A673 (cell line): ENCODE results near the gene MRPL22. TPM values are rescaled to one million over a fixed set of nuclear protein-coding genes. Genes with fewer than 3 reads are reported as not detected.

Experiments used
- BruUV-seq: library from RNA; stranded (reverse); fragments of 400-500 nt; replicated peaks from 2 replicates; lab custom pipeline; 2021; lab: Mats Ljungman, UMichigan
- CTCF ChIA-PET: fragments of 300-600 bp; sonication (Branson Sonifier 250); formaldehyde crosslinking; loops from one replicate; lab custom pipeline; 2022; ENCODE audit warnings: antibody characterized with exemption; lab: Charles Lee
- POLR2A ChIA-PET: fragments of 300-600 bp; sonication (Branson Sonifier 250); formaldehyde crosslinking; loops from one replicate; lab custom pipeline; 2022; ENCODE audit warnings: antibody characterized with exemption; ENCODE audit not compliant: low non-redundant PET; lab: Charles Lee
- DNase-seq: peaks from one replicate; pipeline ENCODE4 v3.0.0-alpha.2; 2015; ENCODE audit warnings: low spot score
- H3K27ac ChIP-seq: fragments of 200-600 bp; sonication (generic); 2 replicates; pipeline ENCODE4 v1.5.1; 2016; ENCODE audit warnings: mixed run types, low read depth, mild to moderate bottlenecking, mixed read lengths, antibody characterized with exemption, low read length; ENCODE audit not compliant: poor library complexity, severe bottlenecking
- H3K27me3 ChIP-seq: fragments of 200-600 bp; sonication (generic); replicated peaks from 2 replicates; pipeline ENCODE4 v1.6.1; 2017; ENCODE audit warnings: mixed run types, low read depth, mild to moderate bottlenecking, mixed read lengths, antibody characterized with exemption, low read length; ENCODE audit not compliant: insufficient read depth, poor library complexity
- H3K36me3 ChIP-seq: fragments of 200-600 bp; sonication (generic); 2 replicates; pipeline ENCODE4 v1.6.1; 2016; ENCODE audit warnings: mixed run types, mild to moderate bottlenecking, mixed read lengths, antibody characterized with exemption, low read length; ENCODE audit not compliant: insufficient read depth, poor library complexity, severe bottlenecking
- H3K4me1 ChIP-seq: fragments of 200-600 bp; sonication (generic); 2 replicates; pipeline ENCODE4 v1.6.1; 2017; ENCODE audit warnings: mixed run types, mild to moderate bottlenecking, mixed read lengths, antibody characterized with exemption, low read length; ENCODE audit not compliant: insufficient read depth, poor library complexity, severe bottlenecking
- H3K4me3 ChIP-seq: fragments of 200-600 bp; sonication (generic); 2 replicates; pipeline ENCODE4 v1.5.1; 2016; ENCODE audit warnings: low read depth, mixed run types, mild to moderate bottlenecking, mixed read lengths, low read length; ENCODE audit not compliant: poor library complexity, severe bottlenecking
- H3K9me3 ChIP-seq: fragments of 200-600 bp; sonication (generic); 2 replicates; pipeline ENCODE4 v1.6.1; 2016; ENCODE audit warnings: mixed run types, low read depth, mild to moderate bottlenecking, mixed read lengths, antibody characterized with exemption, low read length; ENCODE audit not compliant: poor library complexity, severe bottlenecking
- CTCF ChIP-seq: fragments of 300-800, 200-600 bp; sonication (generic); conservative IDR thresholded peaks from 2 replicates; pipeline ENCODE4 v1.5.1; 2017; ENCODE audit warnings: low read depth, mild to moderate bottlenecking, antibody characterized with exemption, low read length, moderate library complexity, mixed read lengths
- EZH2 ChIP-seq: fragments of 200-600 bp; sonication (generic); IDR thresholded peaks from 2 replicates; pipeline ENCODE4 v1.6.1; 2017; ENCODE audit warnings: borderline replicate concordance, low read depth, mild to moderate bottlenecking, mixed read lengths, antibody characterized with exemption, low read length; ENCODE audit not compliant: poor library complexity, severe bottlenecking
- intact Hi-C: fragments of 100-400 bp; cut with micrococcal nuclease; formaldehyde crosslinking; loops from one replicate; pipeline ENCODE4 v1.10.0; 2022; ENCODE audit not compliant: unreplicated experiment
- total RNA-seq: library from RNA; stranded (reverse); gene quantifications from 2 replicates; pipeline ENCODE4 v1.2.3, GENCODE V29; 2021

Gene MRPL22
- total RNA-seq, 1 experiment from 2014 or later, result 143 TPM

- CTCF ChIA-PET, result no interaction called here
These were observed 72.7 kb downstream of the MRPL22 start, which contains the start of gene KIF4B for GRCh38 chr5:155013526-155013925. TSS of gene KIF4B (plus strand) at chr5:155013755. CDS start at chr5:155013860, 105 bp downstream.

DNA sequence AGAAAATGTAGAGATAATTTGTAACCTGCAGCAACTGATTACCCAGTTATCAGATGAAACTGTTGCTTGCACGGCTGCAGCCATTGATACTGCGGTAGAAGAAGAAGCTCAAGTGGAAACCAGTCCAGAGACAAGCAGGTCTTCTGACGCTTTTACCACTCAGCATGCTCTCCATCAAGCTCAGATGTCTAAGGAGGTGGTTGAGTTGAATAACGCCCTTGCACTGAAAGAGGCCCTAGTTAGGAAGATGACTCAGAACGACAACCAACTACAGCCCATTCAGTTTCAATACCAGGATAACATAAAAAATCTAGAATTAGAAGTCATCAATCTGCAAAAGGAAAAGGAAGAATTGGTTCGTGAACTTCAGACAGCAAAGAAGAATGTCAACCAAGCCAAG, 74.4 kb downstream of the MRPL22 start:
- CTCF ChIA-PET, result no interaction called here
- H3K27me3 ChIP-seq, result no peaks in the 10 kb centered on the region

More at GRCh38 chr5:155013526-155013925, 72.7 kb downstream of the MRPL22 start, which contains the start of gene KIF4B:
- H3K9me3 ChIP-seq, result no peaks in the 10 kb centered on the region
- no peak within 1 kb of the TSS for H3K4me3 ChIP-seq
- POLR2A ChIA-PET, result no interaction called here
- H3K27me3 ChIP-seq, result no peaks in the 10 kb centered on the region
- no TSS peak for BruUV-seq
- H3K27ac ChIP-seq, result no peak within 1 kb of the TSS
- no peak for DNase-seq
- TF ChIP-seq EZH2 (no peak), CTCF (no peak)
- H3K36me3 ChIP-seq, result no peaks in the 10 kb centered on the region
- H3K4me1 ChIP-seq, result no peaks in the 10 kb centered on the region
- intact Hi-C loops, result no loop called here

DNA sequence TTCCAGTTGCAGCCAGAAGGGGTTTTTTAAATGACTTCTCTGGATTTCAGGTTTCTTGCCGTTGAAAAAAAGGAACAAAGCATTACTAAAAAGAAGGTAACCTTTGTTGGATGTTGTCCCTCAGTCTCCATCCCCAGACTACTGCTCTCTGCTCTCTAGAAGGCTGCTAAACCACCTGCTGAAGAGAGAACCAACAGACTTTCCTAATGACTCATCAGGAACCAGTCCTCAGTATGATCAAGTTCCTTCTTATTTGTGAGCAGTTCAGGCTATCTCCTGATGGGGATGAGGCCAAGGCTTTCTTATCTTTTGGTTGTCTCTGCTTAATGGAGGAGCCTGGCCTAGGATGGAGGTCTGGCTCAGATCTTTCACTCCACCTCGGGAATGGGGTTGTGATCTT, 76.7 kb downstream of the MRPL22 start:
- POLR2A ChIA-PET, result no interaction called here
- H3K27me3 ChIP-seq, result no peaks in the 10 kb centered on the region

More for the DNA sequence above, 74.4 kb downstream of the MRPL22 start:
- TF ChIP-seq EZH2 (no peak), CTCF (no peak)
- no peaks in the 10 kb centered on the region for H3K4me1 ChIP-seq
- no peaks in the 10 kb centered on the region for H3K9me3 ChIP-seq
- no peak overlapping the region for H3K27ac ChIP-seq
- BruUV-seq, result no TSS peak
- H3K36me3 ChIP-seq, result no peaks in the 10 kb centered on the region
- no peak for DNase-seq
- POLR2A ChIA-PET, result no interaction called here
- intact Hi-C loops, result no loop called here
- H3K4me3 ChIP-seq, result no peak overlapping the region

More for the DNA sequence above, 76.7 kb downstream of the MRPL22 start:
- CTCF ChIA-PET, result no interaction called here
- Histone ChIP-seq H3K36me3 (no peaks in the 10 kb centered on the region), H3K4me3 (no peak overlapping the region), H3K4me1 (no peaks in the 10 kb centered on the region), H3K27ac (no peak overlapping the region), H3K9me3 (no peaks in the 10 kb centered on the region)
- no peak for TF ChIP-seq CTCF
- TF ChIP-seq EZH2, result no peak
- DNase-seq, result no peak
- intact Hi-C loops, result no loop called here
- no TSS peak for BruUV-seq

Other genes starting within 250 kb of the MRPL22 start
- 257 and 269 TPM in 2 replicates for gene LARP1, start 185.7 kb upstream of the MRPL22 start, total RNA-seq
- 0.44 TPM in 1 of 2 replicates, not detected in the other for gene FAXDC2, start 90.5 kb upstream of the MRPL22 start, total RNA-seq
- gene CNOT8, start 82.4 kb upstream of the MRPL22 start, total RNA-seq, result 45.2 and 50.2 TPM in 2 replicates
- gene GEMIN5, start 2.9 kb upstream of the MRPL22 start, total RNA-seq, result 42.5 and 50.6 TPM in 2 replicates
- gene KIF4B, start 72.7 kb downstream of the MRPL22 start, total RNA-seq, result 0.77 and 0.79 TPM in 2 replicates